Gastrocnemius medialis (tissue), 4 donors: ENCODE results near the gene SORT1.

Source experiments
- POLR2A ChIP-seq, 2 donors: fragments of 450-650 bp; IDR thresholded peaks; one replicate each; pipeline ENCODE4 v1.6.1; 2017; ENCODE audit warnings: antibody characterized with exemption in 2 of 2, mild to moderate bottlenecking in 2 of 2, moderate library complexity in 2 of 2
- TF ChIP-seq, protein P1 (sequence below), 5 experiments: fragments of 450-650 bp in 3 of 5; fragments of 200-600 bp in 2 of 5; sonication (generic) in 2 of 5; IDR thresholded peaks in 4 of 5; conservative IDR thresholded peaks in 1 of 5; 1 replicate in 4 of 5; 2 replicates in 1 of 5; pipeline ENCODE4 v1.5.1; 2016 to 2019; ENCODE audit warnings: antibody characterized with exemption in 5 of 5, mild to moderate bottlenecking in 3 of 5, moderate library complexity in 3 of 5

DNA sequence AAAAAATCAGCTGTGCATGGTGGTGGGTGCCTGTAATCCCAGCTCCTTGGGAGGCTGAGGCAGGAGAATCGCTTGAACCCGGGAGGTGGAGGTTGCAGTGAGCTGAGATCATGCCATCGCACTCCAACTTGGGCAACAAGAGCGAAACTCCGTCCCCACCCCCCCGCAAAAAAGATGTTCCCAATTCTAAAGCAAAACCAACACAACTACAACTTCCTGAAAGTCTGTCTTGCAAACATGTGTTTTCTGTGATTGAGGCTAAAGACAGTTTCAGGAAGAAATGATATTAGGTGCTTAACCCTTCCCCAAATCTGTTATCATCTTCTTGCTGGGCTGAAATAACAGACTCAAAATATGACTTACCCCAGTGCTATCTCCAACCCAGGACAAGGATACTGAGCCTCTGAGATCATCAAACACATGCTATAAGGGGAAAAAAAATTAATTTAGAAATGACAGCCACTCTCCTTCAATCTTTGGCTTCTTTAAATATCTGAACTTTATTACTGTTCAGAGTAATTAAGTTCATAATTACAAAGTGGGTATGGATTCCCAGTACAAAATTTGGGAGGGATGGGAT, 28.5 kb downstream of the SORT1 start:
- TF ChIP-seq, protein P1, sequence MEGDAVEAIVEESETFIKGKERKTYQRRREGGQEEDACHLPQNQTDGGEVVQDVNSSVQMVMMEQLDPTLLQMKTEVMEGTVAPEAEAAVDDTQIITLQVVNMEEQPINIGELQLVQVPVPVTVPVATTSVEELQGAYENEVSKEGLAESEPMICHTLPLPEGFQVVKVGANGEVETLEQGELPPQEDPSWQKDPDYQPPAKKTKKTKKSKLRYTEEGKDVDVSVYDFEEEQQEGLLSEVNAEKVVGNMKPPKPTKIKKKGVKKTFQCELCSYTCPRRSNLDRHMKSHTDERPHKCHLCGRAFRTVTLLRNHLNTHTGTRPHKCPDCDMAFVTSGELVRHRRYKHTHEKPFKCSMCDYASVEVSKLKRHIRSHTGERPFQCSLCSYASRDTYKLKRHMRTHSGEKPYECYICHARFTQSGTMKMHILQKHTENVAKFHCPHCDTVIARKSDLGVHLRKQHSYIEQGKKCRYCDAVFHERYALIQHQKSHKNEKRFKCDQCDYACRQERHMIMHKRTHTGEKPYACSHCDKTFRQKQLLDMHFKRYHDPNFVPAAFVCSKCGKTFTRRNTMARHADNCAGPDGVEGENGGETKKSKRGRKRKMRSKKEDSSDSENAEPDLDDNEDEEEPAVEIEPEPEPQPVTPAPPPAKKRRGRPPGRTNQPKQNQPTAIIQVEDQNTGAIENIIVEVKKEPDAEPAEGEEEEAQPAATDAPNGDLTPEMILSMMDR (IDR thresholded peaks at IDR 0.05 in 4 of 5, conservative IDR thresholded peaks at IDR 0.05 in 1 of 5) = no peak
- no peak for TF ChIP-seq POLR2A (IDR thresholded peaks at IDR 0.05)
